ENCODE results near the gene TNIK.

- no peak for TF ChIP-seq CTCF (IDR thresholded peaks at IDR 0.05 in 8 of 11, conservative IDR thresholded peaks at IDR 0.05 in 3 of 11)
- no peak for TF ChIP-seq POLR2A (IDR thresholded peaks at IDR 0.05)
Measured at GRCh38 chr3:171362575-171362974, 97.6 kb downstream of the TNIK start.
